CD4-positive, alpha-beta T cell treated with Interleukin-4 for 4 hours (primary cell): ENCODE results near the gene TM9SF3.
A peak's percentile ranks its signal among the peaks of the same experiment; 100 is the strongest.

ENCODE experiments used
- DNase-seq: peaks from one replicate; pipeline ENCODE4 v3.0.0-alpha.2; 2020

Gene TM9SF3

GRCh38 chr10:96586419-96587263 lies at the start of gene TM9SF3:
Gene TM9SF3, minus strand, starts transcription at chr10:96587012. Its CDS starts 177 bp downstream, at chr10:96586835.
- peak; percentile 91 for DNase-seq

- no peak for DNase-seq
Observed at GRCh38 chr10:96636551-96636950, 49.7 kb upstream of the TM9SF3 start.

- DNase-seq: no peak
Observed at GRCh38 chr10:96632974-96633710, 46.3 kb upstream of the TM9SF3 start.

GRCh38 chr10:96627292-96627691 lies 40.5 kb upstream of the TM9SF3 start:
- DNase-seq: no peak

- DNase-seq: no peak
Observed at GRCh38 chr10:96626795-96627194, 40.0 kb upstream of the TM9SF3 start.

GRCh38 chr10:96625173-96625572 lies 38.4 kb upstream of the TM9SF3 start:
- no peak for DNase-seq

GRCh38 chr10:96622013-96622787 lies 35.4 kb upstream of the TM9SF3 start:
- no peak for DNase-seq

- no peak for DNase-seq
Observed at GRCh38 chr10:96619796-96620773, 33.3 kb upstream of the TM9SF3 start.

- DNase-seq: no peak
Observed at GRCh38 chr10:96619120-96619519, 32.3 kb upstream of the TM9SF3 start.

- no peak for DNase-seq
Observed at GRCh38 chr10:96618653-96619052, 31.8 kb upstream of the TM9SF3 start.

- no peak for DNase-seq
Observed at GRCh38 chr10:96616961-96617360, 30.1 kb upstream of the TM9SF3 start.

- no peak for DNase-seq
Observed at GRCh38 chr10:96614515-96614914, 27.7 kb upstream of the TM9SF3 start.

- no peak for DNase-seq
Observed at GRCh38 chr10:96613576-96613975, 26.8 kb upstream of the TM9SF3 start.

GRCh38 chr10:96612055-96612830 lies 25.4 kb upstream of the TM9SF3 start:
- no peak for DNase-seq

- no peak for DNase-seq
Observed at GRCh38 chr10:96610817-96611216, 24.0 kb upstream of the TM9SF3 start.

GRCh38 chr10:96609510-96609909 lies 22.7 kb upstream of the TM9SF3 start:
- DNase-seq: no peak

- no peak for DNase-seq
Observed at GRCh38 chr10:96608805-96609204, 22.0 kb upstream of the TM9SF3 start.

GRCh38 chr10:96608262-96608661 lies 21.4 kb upstream of the TM9SF3 start:
- DNase-seq: no peak

GRCh38 chr10:96606946-96607345 lies 20.1 kb upstream of the TM9SF3 start:
- DNase-seq: no peak

- DNase-seq: no peak
Observed at GRCh38 chr10:96606216-96606615, 19.4 kb upstream of the TM9SF3 start.

- no peak for DNase-seq
Observed at GRCh38 chr10:96600337-96600736, 13.5 kb upstream of the TM9SF3 start.
